ENCODE results near the gene CTSC. TPM values are rescaled to one million over a fixed set of nuclear protein-coding genes. Genes with fewer than 3 reads are reported as not detected.

The CTSC gene
- polyA plus RNA-seq, 1 of the 3 experiments (the other 2 are of a cell fraction): 104 TPM

DNA sequence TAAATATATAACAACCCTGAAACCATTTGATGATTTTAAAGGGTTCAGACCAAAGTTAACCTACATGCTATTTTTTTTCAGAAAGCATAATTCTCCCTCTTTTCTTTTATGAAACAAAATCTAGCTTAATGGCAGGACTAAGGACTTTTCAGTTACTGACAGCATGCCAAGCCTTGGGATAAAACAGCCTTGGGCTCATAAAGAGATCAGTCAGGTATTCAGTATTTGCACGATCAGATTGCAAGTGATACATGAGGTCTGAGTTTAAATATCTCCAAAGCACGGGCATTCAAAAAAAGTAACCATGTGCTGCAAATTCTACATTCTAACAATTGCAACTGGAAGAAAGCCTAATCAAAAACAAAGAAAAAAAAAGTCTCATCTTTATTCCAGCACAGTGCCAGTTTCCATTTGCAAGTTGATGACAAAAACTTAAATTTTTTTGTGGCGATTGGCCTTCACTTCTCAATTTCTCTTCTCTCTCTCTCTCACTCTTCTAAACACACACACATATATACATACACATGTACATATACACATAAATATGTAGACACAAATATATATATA lies 60.1 kb downstream of the CTSC start:
- TF ChIP-seq FOXJ3 (CRISPR knock-in tag; IDR thresholded peaks at IDR 0.05): no peak
- no peak for TF ChIP-seq EP300 (IDR thresholded peaks at IDR 0.05; ENCODE audit: borderline replicate concordance in 1 of 2, low read depth in 1 of 2, low read length in 1 of 2)
- no peak for TF ChIP-seq NRF1 (IDR thresholded peaks at IDR 0.05; ENCODE audit: low read depth, low read length)
- TF ChIP-seq FOXM1 (IDR thresholded peaks at IDR 0.05; ENCODE audit: low read depth): no peak
- no peak for TF ChIP-seq MXI1 (IDR thresholded peaks at IDR 0.05; ENCODE audit: low read depth, low read length)
- TF ChIP-seq ELF1 (IDR thresholded peaks at IDR 0.05): no peak
- no peak for TF ChIP-seq REST (IDR thresholded peaks at IDR 0.05; ENCODE audit: low read depth, low read length)
- no peak for TF ChIP-seq FOSL2 (IDR thresholded peaks at IDR 0.05; ENCODE audit: borderline replicate concordance, low read depth)
- TF ChIP-seq MAX (IDR thresholded peaks at IDR 0.05; ENCODE audit: low read depth): no peak
- no peak for TF ChIP-seq SIN3A (IDR thresholded peaks at IDR 0.05; ENCODE audit: borderline replicate concordance, low read depth, low read length)
- TF ChIP-seq RFX5 (IDR thresholded peaks at IDR 0.05; ENCODE audit: low read length): no peak
- TF ChIP-seq GATA2 (CRISPR knock-in tag; IDR thresholded peaks at IDR 0.05): no peak
- no peaks in the 10 kb centered on the region for H3K79me2 ChIP-seq (ENCODE audit: insufficient read depth)
- no peak for DNase-seq
- H3F3A ChIP-seq (replicated peaks; ENCODE audit: insufficient read depth): peaks cover 3% of the 10 kb centered on the region
- H4K20me1 ChIP-seq (ENCODE audit: insufficient read depth): no peaks in the 10 kb centered on the region
- ChIA-PET CTCF (no interaction called here), POLR2A (no interaction called here)
- no peaks in the 10 kb centered on the region for H3K9me3 ChIP-seq
- no peak overlapping the region for H3K4me2 ChIP-seq
- H3K27ac ChIP-seq (ENCODE audit: low read depth in 2 of 2, low read length in 1 of 2): no peak overlapping the region
- H3K36me3 ChIP-seq (replicated peaks in 1 of 2; ENCODE audit: control insufficient read depth in 1 of 2, insufficient read depth in 2 of 2, low read length in 1 of 2): no peaks in the 10 kb centered on the region
- H2AFZ ChIP-seq (ENCODE audit: low read depth): no peak overlapping the region
- H3K27me3 ChIP-seq (ENCODE audit: insufficient read depth): no peaks in the 10 kb centered on the region
- 47% methylated on average over 3 of the region's 3 CpGs for WGBS (ENCODE audit: low lambda C conversion rate)
- H3K9ac ChIP-seq: no peak overlapping the region
- H3K9me2 ChIP-seq: no peaks in the 10 kb centered on the region
- H3K4me1 ChIP-seq (ENCODE audit: control insufficient read depth in 1 of 2, insufficient read depth in 2 of 2, low read depth in 1 of 2, low read length in 1 of 2): no peaks in the 10 kb centered on the region
- H3K4me3 ChIP-seq (ENCODE audit: low read depth in 2 of 2, low read length in 1 of 2): no peak overlapping the region

- no peak for DNase-seq
- no peaks in the 10 kb centered on the region for H3K79me2 ChIP-seq (ENCODE audit: insufficient read depth)
- no peaks in the 10 kb centered on the region for H3K9me3 ChIP-seq
- no peaks in the 10 kb centered on the region for H3K36me3 ChIP-seq (replicated peaks in 1 of 2; ENCODE audit: control insufficient read depth in 1 of 2, insufficient read depth in 2 of 2, low read length in 1 of 2)
- ChIA-PET CTCF (no interaction called here), POLR2A (no interaction called here)
- no peaks in the 10 kb centered on the region for H3K9me2 ChIP-seq
- no peak overlapping the region for H3K9ac ChIP-seq
- TF ChIP-seq EP300 (IDR thresholded peaks at IDR 0.05; ENCODE audit: borderline replicate concordance in 1 of 2, low read depth in 1 of 2, low read length in 1 of 2): no peak
- no peak for TF ChIP-seq RFX5 (IDR thresholded peaks at IDR 0.05; ENCODE audit: low read length)
- TF ChIP-seq TEAD4 (IDR thresholded peaks at IDR 0.05; ENCODE audit: borderline replicate concordance, insufficient read depth): no peak
- TF ChIP-seq FOXJ3 (CRISPR knock-in tag; IDR thresholded peaks at IDR 0.05): no peak
- no peak for TF ChIP-seq JUND (IDR thresholded peaks at IDR 0.05)
- no peak for TF ChIP-seq SMC3 (IDR thresholded peaks at IDR 0.05; ENCODE audit: low read depth, low read length)
- no peaks in the 10 kb centered on the region for H4K20me1 ChIP-seq (ENCODE audit: insufficient read depth)
- WGBS (ENCODE audit: low lambda C conversion rate): 54% methylated on average over 1 of the region's 1 CpG
- no peak overlapping the region for H3K4me3 ChIP-seq (ENCODE audit: low read depth in 2 of 2, low read length in 1 of 2)
- H3K4me1 ChIP-seq (ENCODE audit: control insufficient read depth in 1 of 2, insufficient read depth in 2 of 2, low read depth in 1 of 2, low read length in 1 of 2): no peaks in the 10 kb centered on the region
- H3K4me2 ChIP-seq: no peak overlapping the region
- no peak overlapping the region for H3K27ac ChIP-seq (ENCODE audit: low read depth in 2 of 2, low read length in 1 of 2)
- no peaks in the 10 kb centered on the region for H3K27me3 ChIP-seq (ENCODE audit: insufficient read depth)
- H2AFZ ChIP-seq (ENCODE audit: low read depth): no peak overlapping the region
- no peaks in the 10 kb centered on the region for H3F3A ChIP-seq (replicated peaks; ENCODE audit: insufficient read depth)
Measured at GRCh38 chr11:88275636-88276035, 61.9 kb downstream of the CTSC start.
